ENCODE results near the gene RIMBP2.

The RIMBP2 gene

GRCh38 chr12:130576371-130576816 lies 139.7 kb downstream of the RIMBP2 start:
- DNase-seq (ENCODE audit: low spot score) = no peak
- no peak for FAIRE-seq

GRCh38 chr12:130574402-130574801 lies 141.7 kb downstream of the RIMBP2 start:
- DNase-seq (ENCODE audit: low spot score) = no peak
- no peak for FAIRE-seq

GRCh38 chr12:130573766-130574165 lies 142.3 kb downstream of the RIMBP2 start:
- FAIRE-seq (no peak), DNase-seq (ENCODE audit: low spot score) (no peak)

GRCh38 chr12:130573235-130573634 lies 142.9 kb downstream of the RIMBP2 start:
- DNase-seq (ENCODE audit: low spot score) (no peak), FAIRE-seq (no peak)

DNA sequence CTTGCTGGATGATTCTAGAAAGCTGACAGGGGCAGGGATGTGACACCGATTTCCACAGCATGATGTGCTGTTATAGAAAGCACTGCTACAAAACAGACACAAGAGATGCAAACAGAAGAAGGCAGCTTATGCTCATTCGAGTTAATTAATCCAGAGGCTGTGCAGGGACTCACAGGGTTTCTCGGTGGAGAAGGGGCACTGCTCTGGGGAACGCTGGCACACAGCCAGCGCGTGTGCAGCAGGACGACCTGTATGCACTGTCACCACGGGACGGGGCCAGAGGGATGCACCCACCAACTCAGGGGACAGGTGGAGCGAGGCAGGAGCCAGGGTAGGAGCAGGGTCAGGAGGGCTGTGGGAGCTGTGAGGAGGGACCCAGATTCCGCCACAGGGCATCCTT lies 143.5 kb downstream of the RIMBP2 start:
- DNase-seq (ENCODE audit: low spot score) (no peak), FAIRE-seq (no peak)

DNA sequence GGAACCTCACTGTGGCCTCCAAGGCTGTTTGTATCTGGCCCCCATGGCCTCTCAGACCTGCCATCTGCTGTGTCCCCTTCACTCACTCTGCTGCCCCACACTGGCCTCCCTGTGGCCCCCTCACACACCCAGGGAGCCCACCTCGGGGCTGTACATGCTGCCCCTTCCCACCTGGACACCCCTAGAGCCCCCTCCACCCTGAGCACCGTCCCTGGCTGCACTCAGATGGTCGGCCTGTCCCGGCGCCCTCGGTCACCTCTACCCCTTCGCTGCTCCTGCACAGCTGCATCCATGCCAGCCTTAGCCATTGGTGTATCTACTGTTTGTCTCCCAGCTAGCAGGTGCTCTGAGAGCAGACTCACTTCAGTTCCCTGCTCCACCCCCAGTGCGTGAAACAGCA lies 144.4 kb downstream of the RIMBP2 start:
- DNase-seq (ENCODE audit: low spot score) (no peak), FAIRE-seq (no peak)

GRCh38 chr12:130571089-130571488 lies 145.0 kb downstream of the RIMBP2 start:
- DNase-seq (ENCODE audit: low spot score) (no peak), FAIRE-seq (no peak)

DNA sequence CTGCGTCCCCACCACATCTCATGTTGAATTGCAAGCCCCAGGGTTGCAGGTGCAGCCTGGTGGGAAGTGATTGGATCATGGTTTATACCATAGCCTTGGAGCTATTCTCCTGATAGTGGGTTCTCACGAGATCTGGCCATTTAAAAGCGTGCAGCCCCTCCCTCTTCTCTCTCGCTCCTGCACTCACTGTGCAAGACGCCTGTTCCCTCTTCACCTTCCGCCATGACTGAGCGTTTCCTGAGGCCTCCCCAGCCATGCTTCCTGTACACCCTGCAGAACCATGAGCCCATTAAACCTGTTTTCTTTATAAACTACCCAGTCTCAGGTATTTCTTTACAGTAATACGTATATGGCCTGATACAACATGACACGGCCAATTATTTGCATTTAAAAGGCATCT lies 146.6 kb downstream of the RIMBP2 start:
- no peak for FAIRE-seq
- no peak for DNase-seq (ENCODE audit: low spot score)

GRCh38 chr12:130568501-130568900 lies 147.6 kb downstream of the RIMBP2 start:
- no peak for FAIRE-seq
- DNase-seq (ENCODE audit: low spot score) = no peak

DNA sequence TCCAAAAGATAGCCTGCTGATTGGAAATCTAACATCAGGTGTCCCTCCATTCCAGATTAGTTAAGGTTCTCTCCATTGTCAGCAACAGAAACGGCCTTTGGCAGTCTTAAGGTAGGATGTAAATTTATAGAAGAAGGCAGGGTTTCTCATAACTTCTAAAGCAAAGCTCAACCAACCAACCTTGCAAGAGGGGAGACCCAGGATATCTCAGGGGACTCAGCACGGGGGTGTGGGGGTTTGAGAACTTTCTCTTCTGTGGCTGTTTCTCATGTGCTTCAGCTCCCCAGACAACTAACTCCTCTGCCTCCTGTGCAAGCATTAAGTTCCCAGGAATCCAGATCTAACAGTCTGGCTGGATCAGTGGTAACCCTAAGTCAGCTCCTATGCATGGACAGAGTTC lies 148.1 kb downstream of the RIMBP2 start:
- FAIRE-seq (no peak), DNase-seq (ENCODE audit: low spot score) (no peak)

DNA sequence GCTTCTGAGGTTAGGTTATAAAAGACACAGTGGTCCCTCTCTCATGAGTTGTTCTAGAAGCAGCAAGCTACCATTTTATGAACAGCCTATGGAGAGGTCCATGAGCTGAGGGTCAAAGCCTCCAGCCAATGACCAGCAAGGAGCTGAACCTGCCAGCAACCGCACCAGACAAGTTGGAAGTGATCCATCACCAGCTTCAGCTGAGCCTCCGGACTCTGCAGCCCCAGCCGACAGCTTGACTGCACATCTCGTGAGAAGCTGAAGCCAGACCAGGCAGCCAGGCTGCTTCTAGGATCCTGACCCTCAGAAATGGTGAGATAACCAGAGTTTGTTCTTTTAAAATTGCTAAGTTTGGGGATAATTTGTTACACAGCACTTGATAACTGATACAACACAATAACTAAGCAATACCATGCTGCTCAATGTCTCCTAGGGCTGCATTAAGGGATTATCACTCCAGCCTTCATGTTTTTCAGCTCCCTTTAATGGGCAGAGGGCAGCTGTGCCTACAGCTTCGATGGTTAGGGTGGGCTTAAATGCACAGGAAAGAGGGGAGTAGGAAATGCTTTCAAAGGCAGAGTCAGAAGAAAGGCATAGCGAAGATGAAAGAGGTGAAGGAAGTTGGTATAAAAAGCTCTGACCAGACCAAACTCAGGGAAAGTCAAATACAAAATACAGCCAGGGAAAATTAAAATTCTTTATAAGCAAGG lies 149.5 kb downstream of the RIMBP2 start:
- FAIRE-seq (no peak), DNase-seq (ENCODE audit: low spot score) (no peak)

DNA sequence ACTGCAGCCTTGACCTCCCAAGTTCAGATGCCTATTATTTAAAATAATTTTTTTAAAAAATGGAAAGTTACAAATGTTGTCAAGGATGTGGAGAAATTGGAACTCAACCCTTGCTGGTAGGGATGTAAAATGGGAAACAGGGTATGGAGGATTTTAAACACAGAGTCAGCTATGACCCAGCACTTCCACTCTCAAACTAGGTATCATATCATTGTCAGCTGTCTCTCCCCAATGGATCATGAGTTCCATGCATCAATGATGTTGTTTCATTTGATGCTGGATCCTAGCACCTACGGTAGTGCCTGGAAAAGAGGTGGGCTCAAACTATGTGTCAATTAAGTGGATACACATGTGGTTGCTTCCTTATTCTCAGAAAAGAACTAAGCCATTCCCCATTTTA lies 150.9 kb downstream of the RIMBP2 start:
- DNase-seq (ENCODE audit: low spot score) = no peak
- FAIRE-seq = no peak

- no peak for DNase-seq (ENCODE audit: low spot score)
- FAIRE-seq = no peak
Observed at GRCh38 chr12:130563323-130563722, 152.8 kb downstream of the RIMBP2 start.

- no peak for DNase-seq (ENCODE audit: low spot score)
- no peak for FAIRE-seq
Observed at GRCh38 chr12:130562716-130563115, 153.4 kb downstream of the RIMBP2 start.

DNA sequence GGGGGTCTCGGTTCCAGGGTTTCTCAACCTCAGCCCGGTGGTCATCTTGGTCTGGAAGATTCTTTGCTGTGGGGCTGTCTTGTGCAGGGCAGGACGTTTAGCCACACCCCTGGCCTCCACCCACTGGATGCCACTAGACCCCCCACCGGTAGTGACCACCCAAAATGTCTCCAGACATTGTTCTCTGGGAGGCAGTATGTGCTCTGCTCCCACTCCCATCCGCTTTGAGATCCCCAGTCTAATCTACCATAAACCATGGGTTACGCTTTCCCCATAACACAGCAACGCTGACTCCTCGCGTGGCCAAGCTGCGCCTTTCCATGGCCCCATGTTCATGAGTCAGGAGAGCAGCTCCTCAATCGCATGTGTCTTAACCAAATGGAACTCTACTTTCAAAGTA lies 155.8 kb downstream of the RIMBP2 start:
- FAIRE-seq (no peak), DNase-seq (ENCODE audit: low spot score) (no peak)

DNA sequence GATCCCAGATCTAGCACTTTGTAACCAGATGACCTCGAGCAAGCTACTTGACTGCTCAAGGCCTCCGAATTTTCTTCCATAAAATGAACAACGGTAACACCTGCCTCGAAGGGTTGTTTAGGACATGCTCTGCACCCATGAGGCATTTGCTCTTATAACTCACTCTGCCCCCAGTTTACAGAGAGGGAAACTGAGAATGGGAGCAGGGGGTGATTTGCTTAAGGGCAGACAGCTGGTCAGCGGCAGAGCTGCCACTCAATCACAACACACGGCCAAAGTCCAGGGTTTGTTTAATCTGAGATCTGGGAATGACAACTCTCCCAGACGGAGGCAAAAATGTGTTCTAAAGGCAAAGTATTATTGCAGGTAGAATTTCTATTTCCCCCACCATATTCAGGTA lies 156.3 kb downstream of the RIMBP2 start:
- DNase-seq (ENCODE audit: low spot score) (no peak), FAIRE-seq (no peak)

GRCh38 chr12:130557886-130558765 lies 158.0 kb downstream of the RIMBP2 start:
- DNase-seq (ENCODE audit: low spot score) (no peak), FAIRE-seq (no peak)

- no peak for DNase-seq (ENCODE audit: low spot score)
- FAIRE-seq = no peak
Observed at GRCh38 chr12:130557201-130557600, 158.9 kb downstream of the RIMBP2 start.

DNA sequence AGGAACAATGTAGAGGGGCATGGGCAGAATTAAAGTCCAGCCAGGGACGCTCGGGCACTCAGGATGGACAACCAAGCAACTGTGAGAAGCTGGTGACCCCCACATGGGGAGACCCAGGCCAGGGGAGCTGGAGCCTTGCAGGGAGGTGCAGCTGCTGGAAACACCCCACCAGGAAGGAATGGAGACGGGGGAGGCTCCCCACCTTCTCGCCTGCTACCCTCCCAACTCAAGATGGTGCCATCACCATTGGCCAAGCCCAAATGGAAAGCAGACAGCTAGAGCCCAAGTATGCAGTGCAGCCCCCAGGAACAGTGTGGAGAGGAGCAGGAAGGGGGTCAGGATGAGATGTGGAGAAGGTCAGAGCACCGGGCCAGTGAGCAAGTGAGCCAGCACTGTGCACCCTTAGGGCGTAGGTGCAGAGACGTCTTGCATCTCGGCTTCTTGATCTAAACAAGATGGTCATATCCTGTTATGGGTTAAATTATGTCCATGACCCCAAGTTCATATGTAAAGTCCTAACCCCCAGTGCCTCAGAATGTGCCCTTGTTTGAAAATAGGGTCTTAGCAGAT lies 159.5 kb downstream of the RIMBP2 start:
- no peak for FAIRE-seq
- no peak for DNase-seq (ENCODE audit: low spot score)

DNA sequence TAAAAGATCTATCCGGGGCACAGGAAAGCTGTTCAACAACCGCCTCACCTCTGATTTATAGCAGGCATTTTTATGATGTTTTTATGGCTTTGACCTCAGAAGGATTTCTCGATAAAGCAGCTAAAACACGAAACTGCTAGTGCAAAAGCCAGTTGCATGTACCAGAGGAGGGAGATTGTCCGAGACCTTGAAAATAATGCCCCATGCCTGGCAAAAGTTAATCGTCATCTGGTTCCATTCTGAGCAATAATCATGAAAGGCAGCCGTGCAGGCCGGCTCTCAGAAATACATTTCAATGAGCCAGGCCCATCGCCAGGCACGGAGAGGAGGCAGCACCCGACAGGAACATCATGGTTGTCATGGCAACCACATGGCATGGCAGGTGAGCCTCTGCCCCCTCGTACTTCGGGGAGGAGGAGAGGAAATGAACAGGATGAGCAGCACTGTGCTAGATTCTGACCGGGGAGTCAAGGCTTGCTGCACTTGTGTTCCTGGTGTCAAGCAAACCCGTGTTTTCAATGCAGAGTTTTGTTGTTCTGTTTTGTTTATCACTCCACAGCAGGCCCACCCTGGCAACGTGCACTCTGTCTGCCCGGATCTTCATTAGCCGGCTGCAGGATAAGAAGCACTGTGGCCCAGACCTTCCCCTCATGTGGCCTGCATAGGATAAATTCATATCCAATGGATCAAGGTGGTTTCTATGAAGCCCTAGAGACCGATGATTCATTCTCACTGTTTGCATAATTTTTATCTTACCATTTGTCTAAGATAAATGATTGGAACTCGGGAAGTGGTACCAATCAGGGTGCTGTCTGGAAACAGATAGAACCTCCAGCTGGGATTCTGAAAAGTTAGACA lies 160.2 kb downstream of the RIMBP2 start:
- FAIRE-seq = no peak
- DNase-seq (ENCODE audit: low spot score) = no peak

- no peak for DNase-seq (ENCODE audit: low spot score)
- no peak for FAIRE-seq
Observed at GRCh38 chr12:130555221-130555620, 160.9 kb downstream of the RIMBP2 start.
